Stimulated activated CD8-positive, alpha-beta memory T cell treated with anti-CD3 and anti-CD28 coated beads, Interleukin-7, amount 100 ng/mL, for 24 hours (primary cell): ENCODE results near the gene KCNIP3.
"Not testable (repeated sequence)": the region's sequence is repeated elsewhere in the genome, so short reads cannot be mapped to it uniquely, and the experiment has no call there.

Experiments
- DNase-seq: peaks from one replicate; pipeline ENCODE4 v3.0.0-alpha.2; 2020; ENCODE audit warnings: low read depth

The KCNIP3 gene

GRCh38 chr2:95372216-95372829 lies 75.2 kb downstream of the KCNIP3 start:
- DNase-seq, result no peak

- DNase-seq, result no peak
Measured at GRCh38 chr2:95372845-95373244, 75.7 kb downstream of the KCNIP3 start.

GRCh38 chr2:95374029-95374428 lies 76.9 kb downstream of the KCNIP3 start:
- no peak for DNase-seq

- DNase-seq, result no peak
Measured at GRCh38 chr2:95374451-95374920, 77.3 kb downstream of the KCNIP3 start.

- no peak for DNase-seq
Measured at GRCh38 chr2:95374921-95375471, 77.8 kb downstream of the KCNIP3 start.

- no peak for DNase-seq
Measured at GRCh38 chr2:95375532-95376150, 78.5 kb downstream of the KCNIP3 start.

GRCh38 chr2:95376311-95377215 lies 79.4 kb downstream of the KCNIP3 start:
- DNase-seq, result no peak

GRCh38 chr2:95377216-95378123 lies 80.3 kb downstream of the KCNIP3 start:
- DNase-seq, result no peak

GRCh38 chr2:95378281-95378680 lies 81.1 kb downstream of the KCNIP3 start:
- DNase-seq, result not testable (repeated sequence)

GRCh38 chr2:95379371-95379831 lies 82.3 kb downstream of the KCNIP3 start:
- no peak for DNase-seq

GRCh38 chr2:95380280-95380679 lies 83.1 kb downstream of the KCNIP3 start:
- no peak for DNase-seq

GRCh38 chr2:95380731-95381130 lies 83.6 kb downstream of the KCNIP3 start:
- DNase-seq, result no peak

GRCh38 chr2:95381212-95382191 lies 84.4 kb downstream of the KCNIP3 start:
- no peak for DNase-seq

- no peak for DNase-seq
Measured at GRCh38 chr2:95382192-95382591, 85.0 kb downstream of the KCNIP3 start.

- DNase-seq, result no peak
Measured at GRCh38 chr2:95382686-95383634, 85.8 kb downstream of the KCNIP3 start.

- no peak for DNase-seq
Measured at GRCh38 chr2:95383635-95384027, 86.5 kb downstream of the KCNIP3 start.

GRCh38 chr2:95384854-95385569 lies 87.9 kb downstream of the KCNIP3 start:
- DNase-seq, result no peak

- DNase-seq, result no peak
Measured at GRCh38 chr2:95385570-95385984, 88.4 kb downstream of the KCNIP3 start.
